ENCODE measurements around the gene TAOK3. TPM values are rescaled to one million over a fixed set of nuclear protein-coding genes. Genes with fewer than 3 reads are reported as not detected.
"Not testable (repeated sequence)": the region's sequence is repeated elsewhere in the genome, so short reads cannot be mapped to it uniquely, and the experiment has no call there.

The TAOK3 gene
- total RNA-seq, 1 experiment from 2014 or later, result 39.1 TPM

GRCh38 chr12:118357257-118358007 lies 15.3 kb downstream of the TAOK3 start:
- peak overlapping the region; percentile 93 for H3K27ac Mint-ChIP-seq (ENCODE audit: unreplicated experiment)
- H3K4me3 Mint-ChIP-seq (ENCODE audit: low read depth, unreplicated experiment), result peak overlapping the region; percentile 74
- CTCF ChIA-PET, result interaction anchor here (0.7 to 2.7 kb wide), 7 partner anchors 16 to 249 kb away, joined by 3 to 12 read pairs (median 3); partner anchors contain the start of genes SUDS3 and TAOK3
- no peaks in the 10 kb centered on the region for H3K9me3 Mint-ChIP-seq (ENCODE audit: low read depth, unreplicated experiment)
- no TSS peak for BruUV-seq (replicated peaks)
- H3K27me3 Mint-ChIP-seq (ENCODE audit: unreplicated experiment), result no peaks in the 10 kb centered on the region
- intact Hi-C loops (cut with micrococcal nuclease; ENCODE audit: unreplicated experiment), result loop anchor here (2.0 to 5.0 kb wide), 3 partner anchors 21 to 175 kb away; no protein-coding TSS in a partner anchor
- DNase-seq, result peak; percentile 58
- H3K4me1 Mint-ChIP-seq (ENCODE audit: low read depth, unreplicated experiment), result peaks cover 24% of the 10 kb centered on the region
- no peak for TF ChIP-seq CTCF (IDR thresholded peaks at IDR 0.05; ENCODE audit: unreplicated experiment)
- peaks cover 25% of the 10 kb centered on the region for H3K36me3 Mint-ChIP-seq (ENCODE audit: insufficient read depth, unreplicated experiment)

GRCh38 chr12:118356809-118357256 lies 15.9 kb downstream of the TAOK3 start:
- H3K27ac Mint-ChIP-seq (ENCODE audit: unreplicated experiment), result peak overlapping the region; percentile 93
- H3K4me1 Mint-ChIP-seq (ENCODE audit: low read depth, unreplicated experiment), result peaks cover 24% of the 10 kb centered on the region
- no peak for DNase-seq
- BruUV-seq (replicated peaks), result no TSS peak
- intact Hi-C loops (cut with micrococcal nuclease; ENCODE audit: unreplicated experiment), result loop anchor here (2.0 to 5.0 kb wide), 3 partner anchors 20 to 175 kb away; no protein-coding TSS in a partner anchor
- CTCF ChIA-PET, result interaction anchor here (0.5 to 1.2 kb wide), 7 partner anchors 15 to 225 kb away, joined by 3 to 5 read pairs (median 3); partner anchors contain the start of genes SUDS3 and TAOK3
- TF ChIP-seq CTCF (IDR thresholded peaks at IDR 0.05; ENCODE audit: unreplicated experiment), result no peak
- H3K27me3 Mint-ChIP-seq (ENCODE audit: unreplicated experiment), result no peaks in the 10 kb centered on the region
- H3K36me3 Mint-ChIP-seq (ENCODE audit: insufficient read depth, unreplicated experiment), result peaks cover 25% of the 10 kb centered on the region
- peak overlapping the region; percentile 74 for H3K4me3 Mint-ChIP-seq (ENCODE audit: low read depth, unreplicated experiment)
- H3K9me3 Mint-ChIP-seq (ENCODE audit: low read depth, unreplicated experiment), result no peaks in the 10 kb centered on the region

- peak overlapping the region; percentile 36 for H3K4me3 Mint-ChIP-seq (ENCODE audit: low read depth, unreplicated experiment)
- no peak for DNase-seq
- peaks cover 24% of the 10 kb centered on the region for H3K4me1 Mint-ChIP-seq (ENCODE audit: low read depth, unreplicated experiment)
- CTCF ChIA-PET, result interaction anchor here (0.5 to 0.7 kb wide), 4 partner anchors 22 to 1954 kb away, joined by 3 to 11 read pairs (median 3); no protein-coding TSS in a partner anchor
- no peaks in the 10 kb centered on the region for H3K9me3 Mint-ChIP-seq (ENCODE audit: low read depth, unreplicated experiment)
- H3K27me3 Mint-ChIP-seq (ENCODE audit: unreplicated experiment), result no peaks in the 10 kb centered on the region
- intact Hi-C loops (cut with micrococcal nuclease; ENCODE audit: unreplicated experiment), result loop anchor here (2.0 to 5.0 kb wide), 3 partner anchors 19 to 174 kb away; no protein-coding TSS in a partner anchor
- no peak for TF ChIP-seq CTCF (IDR thresholded peaks at IDR 0.05; ENCODE audit: unreplicated experiment)
- BruUV-seq (replicated peaks), result no TSS peak
- H3K27ac Mint-ChIP-seq (ENCODE audit: unreplicated experiment), result no peak overlapping the region
- H3K36me3 Mint-ChIP-seq (ENCODE audit: insufficient read depth, unreplicated experiment), result peaks cover 25% of the 10 kb centered on the region
Observed at GRCh38 chr12:118355843-118356242, 16.9 kb downstream of the TAOK3 start.

GRCh38 chr12:118354903-118355302 lies 17.8 kb downstream of the TAOK3 start:
- CTCF ChIA-PET, result interaction anchor here (0.6 kb wide), 1 partner anchor 12 kb away, joined by 3 read pairs; no protein-coding TSS in a partner anchor
- intact Hi-C loops (cut with micrococcal nuclease; ENCODE audit: unreplicated experiment), result loop anchor here (5.0 kb wide), 1 partner anchor 173 kb away; no protein-coding TSS in a partner anchor
- TF ChIP-seq CTCF (IDR thresholded peaks at IDR 0.05; ENCODE audit: unreplicated experiment), result no peak
- no peak for DNase-seq
- Mint-ChIP-seq H3K36me3 (ENCODE audit: insufficient read depth, unreplicated experiment) (peaks cover 25% of the 10 kb centered on the region), H3K4me1 (ENCODE audit: low read depth, unreplicated experiment) (peaks cover 24% of the 10 kb centered on the region), H3K4me3 (ENCODE audit: low read depth, unreplicated experiment) (no peak overlapping the region), H3K9me3 (ENCODE audit: low read depth, unreplicated experiment) (no peaks in the 10 kb centered on the region), H3K27me3 (ENCODE audit: unreplicated experiment) (no peaks in the 10 kb centered on the region), H3K27ac (ENCODE audit: unreplicated experiment) (no peak overlapping the region)
- BruUV-seq (replicated peaks), result no TSS peak

- DNase-seq; H3K9me3 Mint-ChIP-seq (ENCODE audit: low read depth, unreplicated experiment); H3K4me3 Mint-ChIP-seq (ENCODE audit: low read depth, unreplicated experiment); intact Hi-C loops (cut with micrococcal nuclease; ENCODE audit: unreplicated experiment); H3K27me3 Mint-ChIP-seq (ENCODE audit: unreplicated experiment); BruUV-seq (replicated peaks); H3K27ac Mint-ChIP-seq (ENCODE audit: unreplicated experiment): not testable (repeated sequence)
- CTCF ChIA-PET, result interaction anchor here (0.6 kb wide), 1 partner anchor 13 kb away, joined by 3 read pairs; no protein-coding TSS in a partner anchor
- Mint-ChIP-seq H3K4me1 (ENCODE audit: low read depth, unreplicated experiment) (peaks cover 24% of the 10 kb centered on the region), H3K36me3 (ENCODE audit: insufficient read depth, unreplicated experiment) (peaks cover 24% of the 10 kb centered on the region)
Observed at GRCh38 chr12:118354503-118354902, 18.2 kb downstream of the TAOK3 start.
